ENCODE measurements around the gene RABGAP1L. TPM values are rescaled to one million over a fixed set of nuclear protein-coding genes. Genes with fewer than 3 reads are reported as not detected.
"Not testable (repeated sequence)": the region's sequence is repeated elsewhere in the genome, so short reads cannot be mapped to it uniquely, and the experiment has no call there.

Gene RABGAP1L
- polyA plus RNA-seq, 1 donor: 28.0 TPM

- DNase-seq: not testable (repeated sequence)
Measured at GRCh38 chr1:174576120-174576519, 416.8 kb downstream of the RABGAP1L start.

- no peak for DNase-seq
Measured at GRCh38 chr1:174577681-174578080, 418.4 kb downstream of the RABGAP1L start.

- no peak for DNase-seq
Measured at GRCh38 chr1:174580801-174581200, 421.5 kb downstream of the RABGAP1L start.

DNA sequence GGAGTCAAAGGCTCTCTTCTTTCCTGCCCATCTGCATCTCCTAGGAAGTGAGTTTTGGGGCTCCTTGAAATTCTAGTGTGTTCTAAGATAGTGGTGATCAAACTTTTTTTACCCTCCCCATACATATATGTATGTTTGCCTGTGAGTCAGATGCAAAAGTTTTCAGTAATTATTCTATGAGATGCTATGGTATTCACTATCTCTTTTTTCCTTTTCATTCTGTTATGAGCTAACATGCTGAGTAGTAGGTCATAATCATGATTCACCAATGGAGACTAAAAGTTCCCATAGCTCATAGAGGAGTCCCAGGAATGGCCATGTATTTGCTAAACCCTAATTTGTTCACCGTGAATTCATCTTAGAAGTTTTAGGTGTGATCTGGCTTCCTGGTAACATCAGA, 424.0 kb downstream of the RABGAP1L start:
- no peak for DNase-seq

DNA sequence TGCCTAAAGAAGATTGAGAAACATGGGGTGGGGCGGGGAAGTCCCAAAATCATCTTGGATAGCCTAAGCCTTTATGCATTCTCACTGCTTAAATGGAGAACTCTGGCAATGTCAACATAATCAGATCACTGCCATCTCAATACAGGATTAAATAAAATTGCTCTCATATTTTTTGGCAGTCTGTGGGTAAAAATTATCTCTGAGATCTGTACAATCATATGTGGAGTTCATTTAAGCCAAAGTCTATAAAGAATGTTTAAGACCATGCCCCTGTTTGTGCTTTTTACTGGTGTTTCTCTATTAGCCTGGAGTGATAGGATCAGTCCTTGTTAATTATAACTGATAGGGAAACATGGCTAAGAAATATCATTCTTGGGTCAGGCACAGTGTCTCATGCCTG, 424.8 kb downstream of the RABGAP1L start:
- DNase-seq: no peak

DNA sequence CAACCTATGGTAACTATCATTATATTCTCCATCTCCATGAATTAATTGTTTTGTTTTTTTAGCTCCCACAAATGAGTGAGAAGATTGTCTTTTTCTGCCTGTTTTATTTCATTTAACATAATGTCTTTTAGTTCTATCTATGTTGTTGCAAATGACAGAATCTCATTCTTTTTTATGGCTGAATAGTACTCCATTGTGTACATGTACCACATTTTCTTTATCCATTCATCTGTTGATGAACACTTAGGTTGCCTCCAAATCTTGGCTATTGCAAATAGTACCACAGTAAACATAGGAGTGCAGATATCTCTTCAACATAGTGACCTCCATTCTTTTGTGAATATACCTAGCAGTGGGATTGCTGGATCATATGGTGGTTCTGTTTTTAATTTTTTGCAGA, 429.3 kb downstream of the RABGAP1L start:
- not testable (repeated sequence) for DNase-seq

DNA sequence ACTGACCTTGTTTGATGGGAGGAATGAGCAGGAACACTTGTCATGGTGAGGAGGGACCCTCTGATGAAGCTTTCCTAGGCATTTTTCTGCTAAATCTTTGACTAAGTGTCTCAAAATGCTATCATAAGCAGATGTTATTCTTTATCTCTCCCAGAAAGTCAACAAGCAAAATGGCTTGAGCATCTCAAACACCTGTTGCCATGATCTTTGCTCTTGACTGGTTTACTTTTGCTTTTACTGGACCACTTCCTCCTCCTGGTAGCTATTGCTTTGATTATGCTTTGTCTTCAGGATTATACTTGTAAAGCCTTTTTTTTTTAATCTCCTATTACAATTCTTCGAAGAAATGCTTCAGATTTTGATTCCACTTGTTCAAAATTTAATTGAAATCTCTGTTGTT, 445.9 kb downstream of the RABGAP1L start:
- no peak for DNase-seq

DNA sequence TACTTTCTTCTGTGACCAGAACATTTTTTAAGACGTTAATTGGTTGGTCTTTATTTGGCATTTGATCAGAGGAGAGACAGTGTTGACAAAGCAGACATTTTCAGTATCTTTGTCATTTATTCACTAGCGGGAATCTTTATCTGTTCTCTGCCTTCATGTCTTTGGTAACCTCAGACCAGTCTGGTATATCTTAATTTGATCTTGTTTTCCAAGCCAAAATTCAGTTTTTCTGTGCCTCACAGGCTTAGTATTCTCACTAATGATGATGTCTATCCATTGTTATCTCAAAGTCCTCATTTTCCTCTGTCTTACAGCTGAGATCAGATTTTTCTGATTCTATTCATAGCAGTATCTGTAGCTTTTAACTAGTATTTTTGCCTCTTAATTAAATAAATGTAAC, 447.2 kb downstream of the RABGAP1L start:
- no peak for DNase-seq

DNA sequence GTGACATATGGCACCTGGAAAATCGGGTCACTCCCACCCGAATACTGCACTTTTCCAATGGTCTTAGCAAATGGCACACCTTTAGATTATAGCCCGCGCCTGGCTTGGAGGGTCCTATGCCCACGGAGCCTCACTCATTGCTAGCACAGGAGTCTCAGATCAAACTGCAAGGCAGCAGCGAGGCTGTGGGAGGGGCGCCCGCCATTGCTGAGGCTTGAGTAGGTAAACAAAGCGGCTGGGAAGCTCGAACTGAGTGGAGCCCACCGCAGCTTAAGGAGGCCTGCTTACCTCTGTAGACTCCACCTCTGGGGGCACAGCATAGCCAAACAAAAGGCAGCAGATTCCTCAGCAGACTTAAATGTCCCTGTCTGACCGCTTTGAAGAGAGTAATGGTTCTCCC, 458.6 kb downstream of the RABGAP1L start:
- DNase-seq: not testable (repeated sequence)

- no peak for DNase-seq
Measured at GRCh38 chr1:174623324-174624035, 464.2 kb downstream of the RABGAP1L start.

DNA sequence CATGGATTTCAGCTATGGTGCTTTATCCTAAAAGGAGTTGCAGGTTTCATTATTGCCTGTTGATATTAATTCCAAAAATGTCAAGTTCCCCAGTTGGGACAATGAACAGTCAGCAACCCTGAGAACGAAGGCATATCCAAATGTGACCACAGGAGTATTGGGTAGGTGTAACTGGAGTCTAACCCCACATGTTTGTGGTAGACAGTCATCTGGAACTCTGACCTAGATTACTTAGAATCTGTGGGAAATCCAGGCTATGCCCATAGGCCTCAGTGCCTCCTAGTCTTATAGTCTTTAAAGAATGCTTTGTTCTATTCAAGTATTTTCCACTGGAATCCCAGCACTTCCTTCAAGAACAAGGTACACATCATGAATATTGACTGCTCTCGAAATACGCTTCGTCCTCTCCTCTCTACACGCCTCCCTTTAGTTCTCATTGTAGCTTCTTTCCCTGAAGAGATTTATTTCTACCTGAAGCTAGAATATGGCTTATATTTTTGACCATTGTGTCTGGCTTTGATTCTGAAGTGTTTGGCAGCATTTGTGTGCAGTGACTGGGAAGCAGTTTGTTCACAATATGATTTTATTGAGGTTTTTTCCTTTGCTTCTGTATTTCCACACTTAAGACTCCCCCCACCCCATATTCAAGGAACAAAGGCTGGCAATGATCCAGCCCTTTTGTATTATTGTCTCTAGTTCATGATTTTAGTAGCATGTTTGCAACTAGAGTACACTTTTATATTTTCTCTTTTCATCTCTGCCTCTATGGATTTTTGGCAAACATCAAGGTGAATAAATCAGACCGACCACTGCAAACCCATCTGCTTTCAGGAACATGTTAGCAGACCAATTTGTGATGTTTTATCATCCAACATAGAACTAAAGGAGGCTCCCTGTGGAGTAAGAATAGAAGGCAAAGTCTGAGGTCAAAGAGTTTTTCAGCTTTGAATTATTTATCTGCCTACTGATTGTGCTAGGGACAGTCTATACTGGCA, 467.0 kb downstream of the RABGAP1L start:
- no peak for DNase-seq

- no peak for DNase-seq
Measured at GRCh38 chr1:174637487-174637886, 478.2 kb downstream of the RABGAP1L start.

GRCh38 chr1:174639461-174639860, 480.1 kb downstream of the RABGAP1L start:
- no peak for DNase-seq

- DNase-seq: no peak
Measured at GRCh38 chr1:174640783-174641182, 481.5 kb downstream of the RABGAP1L start.

- no peak for DNase-seq
Measured at GRCh38 chr1:174642393-174642792, 483.1 kb downstream of the RABGAP1L start.

GRCh38 chr1:174643206-174643605, 483.9 kb downstream of the RABGAP1L start:
- DNase-seq: no peak

GRCh38 chr1:174649572-174649971, 490.3 kb downstream of the RABGAP1L start:
- not testable (repeated sequence) for DNase-seq

DNA sequence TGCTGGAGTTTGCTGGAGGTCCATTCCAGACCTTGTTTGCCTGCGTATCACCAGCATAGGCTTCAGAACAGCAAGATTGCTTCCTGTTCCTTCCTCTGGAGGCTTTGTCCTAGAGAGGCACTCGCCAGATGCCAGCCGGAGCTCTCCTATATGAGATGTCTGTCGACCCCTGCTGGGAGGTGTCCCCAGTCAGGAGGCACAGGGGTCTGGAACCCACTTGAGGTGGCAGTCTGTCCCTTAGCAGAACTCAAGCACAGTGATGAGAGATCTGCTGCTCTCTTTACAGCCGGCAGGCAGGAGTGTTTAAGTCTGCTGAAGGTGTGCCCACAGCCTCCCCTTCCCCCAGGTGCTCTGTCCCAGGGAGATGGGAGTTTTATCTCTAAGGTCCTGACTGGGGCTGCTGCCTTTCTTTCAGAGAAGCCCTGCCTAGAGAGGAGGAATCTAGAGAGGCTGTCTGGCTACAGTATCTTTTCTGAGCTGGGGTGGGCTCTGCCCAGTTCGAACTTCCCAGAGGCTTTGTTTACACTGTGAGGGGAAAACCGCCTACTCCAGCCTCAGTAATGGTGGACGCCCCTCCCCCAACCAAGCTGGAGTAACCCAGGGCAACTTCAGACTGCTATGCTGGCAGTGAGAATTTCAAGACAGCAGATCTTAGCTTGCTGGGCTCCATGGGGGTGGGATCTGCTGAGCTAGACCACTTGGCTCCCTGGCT, 493.4 kb downstream of the RABGAP1L start:
- DNase-seq: no peak

DNA sequence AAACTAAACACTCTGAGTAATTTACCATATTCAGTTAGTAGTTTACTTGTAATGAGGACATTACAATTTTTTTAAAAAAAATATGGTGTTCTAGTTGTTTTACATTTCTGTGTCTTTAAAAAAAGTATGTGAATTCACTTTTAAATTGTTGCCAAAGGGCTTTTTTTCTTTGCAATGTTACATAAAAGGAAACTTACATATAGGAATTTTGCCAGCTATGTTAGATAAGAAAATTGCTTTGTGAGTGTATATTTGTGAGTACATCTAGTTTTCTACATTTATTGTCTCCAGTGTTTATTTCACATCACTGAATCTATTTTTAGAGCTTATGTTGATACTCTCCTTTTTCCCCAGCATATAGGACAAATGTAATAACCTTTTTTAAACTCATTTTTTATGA, 495.2 kb downstream of the RABGAP1L start:
- no peak for DNase-seq

GRCh38 chr1:174656409-174657059, 497.2 kb downstream of the RABGAP1L start:
- DNase-seq: no peak

- DNase-seq: no peak
Measured at GRCh38 chr1:174657411-174657810, 498.1 kb downstream of the RABGAP1L start.

DNA sequence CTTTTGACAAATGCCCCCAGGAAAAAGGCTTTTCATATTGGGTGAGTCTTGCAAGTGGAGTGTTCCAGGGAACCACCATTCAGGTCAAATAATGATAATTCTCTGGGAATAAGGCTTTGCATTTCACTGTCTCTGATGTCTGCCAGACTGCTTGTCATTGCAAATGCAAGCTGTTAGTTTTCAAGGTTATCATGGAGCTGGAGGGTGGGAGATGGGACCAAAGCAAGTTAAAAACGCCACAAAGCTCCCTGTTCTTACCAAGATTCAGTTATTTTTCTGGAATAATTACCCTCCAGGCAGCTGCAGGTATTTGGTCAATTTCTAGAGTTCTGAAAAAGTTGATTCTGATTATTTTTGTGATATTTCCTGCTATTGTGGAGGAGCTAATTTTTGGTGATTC, 498.6 kb downstream of the RABGAP1L start:
- DNase-seq: no peak

Measured in left kidney (tissue), 2 donors.